Endothelial cell of umbilical vein (primary cell): ENCODE measurements around the gene TBX4.

Experiments used
- EZH2 ChIP-seq: IDR thresholded peaks from 2 replicates; pipeline ENCODE4 v1.6.1; 2012; ENCODE audit warnings: borderline replicate concordance, low read depth, mild to moderate bottlenecking, moderate library complexity, low read length, inconsistent platforms; ENCODE audit not compliant: severe bottlenecking
- TF ChIP-seq, protein P1 (sequence below), 2 donors: IDR thresholded peaks; 1 replicate in 1 of 2; 2 replicates in 1 of 2; pipeline ENCODE4 v1.5.1; 2011; ENCODE audit warnings: low read length in 2 of 2, mild to moderate bottlenecking in 2 of 2, moderate library complexity in 2 of 2, control low read depth in 1 of 2, inconsistent platforms in 1 of 2, low read depth in 1 of 2; ENCODE audit not compliant: insufficient read depth in 1 of 2; ENCODE audit errors: extremely low read depth in 1 of 2

- TF ChIP-seq, protein P1, sequence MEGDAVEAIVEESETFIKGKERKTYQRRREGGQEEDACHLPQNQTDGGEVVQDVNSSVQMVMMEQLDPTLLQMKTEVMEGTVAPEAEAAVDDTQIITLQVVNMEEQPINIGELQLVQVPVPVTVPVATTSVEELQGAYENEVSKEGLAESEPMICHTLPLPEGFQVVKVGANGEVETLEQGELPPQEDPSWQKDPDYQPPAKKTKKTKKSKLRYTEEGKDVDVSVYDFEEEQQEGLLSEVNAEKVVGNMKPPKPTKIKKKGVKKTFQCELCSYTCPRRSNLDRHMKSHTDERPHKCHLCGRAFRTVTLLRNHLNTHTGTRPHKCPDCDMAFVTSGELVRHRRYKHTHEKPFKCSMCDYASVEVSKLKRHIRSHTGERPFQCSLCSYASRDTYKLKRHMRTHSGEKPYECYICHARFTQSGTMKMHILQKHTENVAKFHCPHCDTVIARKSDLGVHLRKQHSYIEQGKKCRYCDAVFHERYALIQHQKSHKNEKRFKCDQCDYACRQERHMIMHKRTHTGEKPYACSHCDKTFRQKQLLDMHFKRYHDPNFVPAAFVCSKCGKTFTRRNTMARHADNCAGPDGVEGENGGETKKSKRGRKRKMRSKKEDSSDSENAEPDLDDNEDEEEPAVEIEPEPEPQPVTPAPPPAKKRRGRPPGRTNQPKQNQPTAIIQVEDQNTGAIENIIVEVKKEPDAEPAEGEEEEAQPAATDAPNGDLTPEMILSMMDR (IDR thresholded peaks at IDR 0.05; ENCODE audit: extremely low read depth in 1 of 2, insufficient read depth in 1 of 2, low read depth in 1 of 2, low read length in 2 of 2), result no peak
- TF ChIP-seq EZH2, result no peak
These were observed 62.3 kb downstream of the TBX4 start for GRCh38 chr17:61514491-61514890.
